Activated naive CD8-positive, alpha-beta T cell (primary cell): ENCODE measurements around the gene ZSCAN21.
A peak's percentile ranks its signal among the peaks of the same experiment; 100 is the strongest.

ENCODE experiments used
- H3K27ac Mint-ChIP-seq: one replicate; pipeline ENCODE4 v1.8.0; 2021; ENCODE audit warnings: mixed read lengths
- H3K27me3 Mint-ChIP-seq: one replicate; pipeline ENCODE4 v1.8.0; 2021; ENCODE audit warnings: mixed read lengths
- H3K36me3 Mint-ChIP-seq: one replicate; pipeline ENCODE4 v1.8.0; 2021; ENCODE audit warnings: mixed read lengths
- H3K4me1 Mint-ChIP-seq: one replicate; pipeline ENCODE4 v1.8.0; 2021; ENCODE audit warnings: low read depth, mixed read lengths
- H3K4me3 Mint-ChIP-seq: one replicate; pipeline ENCODE4 v1.8.0; 2021; ENCODE audit warnings: mild to moderate bottlenecking, mixed read lengths
- H3K9me3 Mint-ChIP-seq: one replicate; pipeline ENCODE4 v1.8.0; 2021; ENCODE audit warnings: low read depth, mixed read lengths

Gene ZSCAN21

DNA sequence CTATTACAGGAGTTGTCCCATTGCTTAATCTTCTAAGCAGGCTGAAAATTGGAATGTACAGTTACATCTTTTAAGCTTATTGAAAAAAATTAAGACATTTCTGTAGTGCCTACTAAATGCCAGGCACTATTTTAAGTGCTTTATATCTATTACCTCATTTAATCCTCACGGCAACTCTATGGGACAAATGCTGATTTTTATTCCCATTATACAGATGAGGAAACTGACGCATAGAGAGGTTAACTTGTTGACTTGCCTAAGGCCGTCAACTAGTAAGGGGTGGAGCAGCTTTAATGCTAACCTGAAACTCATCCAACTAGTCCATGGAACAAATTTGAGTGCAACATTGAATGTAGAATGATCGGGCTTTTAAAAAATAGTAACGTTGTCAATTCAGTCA lies 31.7 kb upstream of the ZSCAN21 start:
- peak overlapping the region; percentile 31 for H3K27ac Mint-ChIP-seq
- H3K36me3 Mint-ChIP-seq: peaks cover 5% of the 10 kb centered on the region
- H3K27me3 Mint-ChIP-seq: no peaks in the 10 kb centered on the region
- H3K9me3 Mint-ChIP-seq: no peaks in the 10 kb centered on the region
- H3K4me3 Mint-ChIP-seq: peak overlapping the region; percentile 18
- H3K4me1 Mint-ChIP-seq: peaks cover 64% of the 10 kb centered on the region

DNA sequence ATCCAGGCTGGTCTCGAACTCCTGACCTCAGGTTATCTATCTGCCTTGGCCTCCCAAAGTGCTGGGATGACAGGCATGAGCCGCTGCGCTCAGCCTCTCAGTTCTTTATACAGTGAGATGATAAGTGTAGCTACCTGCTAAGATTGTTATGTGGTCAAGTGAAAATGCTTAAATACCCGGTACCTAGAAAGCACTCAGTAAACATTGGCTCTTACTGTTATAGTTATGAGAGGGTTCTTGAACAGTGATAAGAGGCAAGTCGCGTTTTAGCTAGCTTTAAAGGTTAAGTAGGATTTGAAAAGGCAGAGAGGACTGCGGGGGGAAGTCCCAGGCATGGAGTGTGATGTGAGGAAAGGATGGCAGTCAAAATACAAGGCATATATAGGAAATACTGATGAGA lies 29.7 kb upstream of the ZSCAN21 start:
- Mint-ChIP-seq H3K4me1 (peaks cover 53% of the 10 kb centered on the region), H3K9me3 (no peaks in the 10 kb centered on the region), H3K27me3 (no peaks in the 10 kb centered on the region), H3K36me3 (peaks cover 5% of the 10 kb centered on the region), H3K4me3 (no peak overlapping the region), H3K27ac (peak overlapping the region; percentile 71)

DNA sequence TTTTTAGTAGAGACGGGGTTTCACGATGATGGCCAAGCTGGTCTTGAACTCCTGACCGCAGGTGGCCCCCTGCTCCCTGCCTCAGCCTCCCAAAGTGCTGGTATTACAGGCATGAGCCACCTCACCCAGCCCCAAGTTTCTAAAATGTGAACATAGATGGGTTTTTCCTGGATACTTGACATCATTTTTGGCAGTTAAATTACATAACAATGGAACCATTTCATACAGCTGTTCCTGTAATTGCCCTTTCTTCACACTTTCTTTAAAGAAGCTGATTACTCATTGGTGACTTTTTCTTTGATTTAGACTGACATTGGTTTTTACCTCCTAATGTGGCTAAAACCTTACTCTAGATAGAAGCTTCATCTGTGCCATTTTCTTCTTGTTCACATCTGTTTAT lies 28.3 kb upstream of the ZSCAN21 start:
- H3K36me3 Mint-ChIP-seq: peaks cover 5% of the 10 kb centered on the region
- H3K27me3 Mint-ChIP-seq: no peaks in the 10 kb centered on the region
- no peaks in the 10 kb centered on the region for H3K9me3 Mint-ChIP-seq
- no peak overlapping the region for H3K4me3 Mint-ChIP-seq
- H3K4me1 Mint-ChIP-seq: peaks cover 44% of the 10 kb centered on the region
- H3K27ac Mint-ChIP-seq: peak overlapping the region; percentile 68

DNA sequence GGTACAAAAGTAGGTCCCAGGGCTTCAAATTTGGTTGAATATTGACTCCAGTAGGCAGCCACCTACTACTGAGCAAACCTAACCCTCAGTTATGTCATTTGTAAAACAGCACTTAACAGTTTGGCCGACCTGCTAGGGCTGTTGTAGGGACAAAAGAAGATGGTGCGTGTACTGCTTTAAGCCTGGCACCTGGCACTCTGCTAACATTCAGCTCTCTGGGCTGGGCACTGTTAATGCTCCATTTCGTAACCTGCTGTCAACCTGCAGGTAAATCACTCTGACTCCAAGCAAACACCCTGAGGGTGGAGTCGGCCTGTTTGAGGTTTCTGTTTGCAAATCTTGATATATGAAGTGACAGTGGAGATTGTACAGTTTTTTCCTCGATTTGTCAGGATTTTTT lies 27.0 kb upstream of the ZSCAN21 start:
- H3K27me3 Mint-ChIP-seq: no peaks in the 10 kb centered on the region
- H3K9me3 Mint-ChIP-seq: no peaks in the 10 kb centered on the region
- H3K4me1 Mint-ChIP-seq: peaks cover 36% of the 10 kb centered on the region
- H3K36me3 Mint-ChIP-seq: peaks cover 5% of the 10 kb centered on the region
- H3K4me3 Mint-ChIP-seq: no peak overlapping the region
- H3K27ac Mint-ChIP-seq: peak overlapping the region; percentile 58

DNA sequence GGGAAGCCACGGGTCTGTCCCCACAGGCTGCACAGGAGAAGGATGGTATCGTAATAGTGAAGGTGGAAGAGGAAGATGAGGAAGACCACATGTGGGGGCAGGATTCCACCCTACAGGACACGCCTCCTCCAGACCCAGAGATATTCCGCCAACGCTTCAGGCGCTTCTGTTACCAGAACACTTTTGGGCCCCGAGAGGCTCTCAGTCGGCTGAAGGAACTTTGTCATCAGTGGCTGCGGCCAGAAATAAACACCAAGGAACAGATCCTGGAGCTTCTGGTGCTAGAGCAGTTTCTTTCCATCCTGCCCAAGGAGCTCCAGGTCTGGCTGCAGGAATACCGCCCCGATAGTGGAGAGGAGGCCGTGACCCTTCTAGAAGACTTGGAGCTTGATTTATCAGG lies 26.0 kb upstream of the ZSCAN21 start:
- Mint-ChIP-seq H3K27ac (no peak overlapping the region), H3K36me3 (peaks cover 2% of the 10 kb centered on the region), H3K9me3 (no peaks in the 10 kb centered on the region), H3K4me1 (peaks cover 30% of the 10 kb centered on the region), H3K4me3 (no peak overlapping the region), H3K27me3 (no peaks in the 10 kb centered on the region)

DNA sequence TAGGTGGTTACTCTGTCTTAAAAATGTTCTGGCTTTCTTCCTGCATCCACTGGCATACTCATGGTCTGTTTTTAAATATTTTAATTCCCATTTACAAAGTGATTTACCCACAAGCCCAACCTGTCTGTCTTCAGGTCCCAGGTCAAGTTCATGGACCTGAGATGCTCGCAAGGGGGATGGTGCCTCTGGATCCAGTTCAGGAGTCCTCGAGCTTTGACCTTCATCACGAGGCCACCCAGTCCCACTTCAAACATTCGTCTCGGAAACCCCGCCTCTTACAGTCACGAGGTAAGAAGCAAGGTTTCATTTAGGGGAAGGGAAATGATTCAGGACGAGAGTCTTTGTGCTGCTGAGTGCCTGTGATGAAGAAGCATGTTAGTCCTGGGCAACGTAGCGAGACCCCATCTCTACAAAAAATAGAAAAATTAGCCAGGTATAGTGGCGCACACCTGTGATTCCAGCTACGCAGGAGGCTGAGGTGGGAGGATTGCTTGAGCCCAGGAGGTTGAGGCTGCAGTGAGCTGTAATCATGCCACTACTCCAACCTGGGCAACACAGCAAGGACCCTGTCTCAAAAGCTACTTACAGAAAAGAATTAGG lies 25.5 kb upstream of the ZSCAN21 start:
- Mint-ChIP-seq H3K4me1 (peaks cover 26% of the 10 kb centered on the region), H3K4me3 (no peak overlapping the region), H3K27me3 (no peaks in the 10 kb centered on the region), H3K27ac (no peak overlapping the region), H3K36me3 (peaks cover 2% of the 10 kb centered on the region), H3K9me3 (no peaks in the 10 kb centered on the region)

DNA sequence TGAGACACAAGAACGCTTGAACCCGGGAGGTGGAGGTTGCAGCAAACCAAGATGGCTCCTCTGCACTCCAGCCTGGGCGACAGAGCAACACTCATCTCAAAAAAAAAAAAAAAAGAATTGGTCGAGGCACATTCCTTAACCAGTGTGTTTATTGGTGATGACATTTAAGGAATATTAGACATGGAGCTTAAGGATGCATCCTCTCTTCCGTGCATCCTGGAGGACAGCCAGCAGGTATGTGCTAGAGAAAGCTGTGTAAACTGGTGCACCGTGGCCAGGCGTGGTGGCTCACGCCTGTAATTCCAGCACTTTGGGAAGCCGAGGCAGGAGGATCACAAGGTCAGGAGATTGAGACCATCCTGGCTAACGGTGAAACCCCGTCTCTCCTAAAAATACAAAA lies 22.4 kb upstream of the ZSCAN21 start:
- peaks cover 2% of the 10 kb centered on the region for H3K36me3 Mint-ChIP-seq
- H3K9me3 Mint-ChIP-seq: no peaks in the 10 kb centered on the region
- no peak overlapping the region for H3K4me3 Mint-ChIP-seq
- no peaks in the 10 kb centered on the region for H3K27me3 Mint-ChIP-seq
- peaks cover 5% of the 10 kb centered on the region for H3K4me1 Mint-ChIP-seq
- no peak overlapping the region for H3K27ac Mint-ChIP-seq

DNA sequence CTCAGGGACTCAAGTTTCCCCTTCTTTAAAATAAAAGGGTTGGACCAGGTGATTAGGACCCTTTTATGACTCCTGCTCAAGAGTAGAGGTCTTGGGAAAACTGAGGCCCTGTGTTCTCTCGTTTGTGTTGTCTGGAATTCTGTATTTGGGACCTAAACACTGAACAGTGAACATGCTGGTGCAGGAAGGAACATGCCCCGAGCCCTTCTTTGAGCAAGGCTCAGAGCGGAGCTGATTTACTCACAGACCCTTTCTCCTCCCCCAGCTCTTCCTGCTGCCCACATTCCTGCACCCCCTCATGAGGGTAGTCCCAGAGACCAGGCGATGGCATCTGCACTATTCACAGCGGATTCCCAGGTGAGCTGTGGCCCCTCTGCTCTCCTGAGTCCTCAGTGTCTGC lies 20.0 kb upstream of the ZSCAN21 start:
- no peak overlapping the region for H3K4me3 Mint-ChIP-seq
- H3K27me3 Mint-ChIP-seq: no peaks in the 10 kb centered on the region

DNA sequence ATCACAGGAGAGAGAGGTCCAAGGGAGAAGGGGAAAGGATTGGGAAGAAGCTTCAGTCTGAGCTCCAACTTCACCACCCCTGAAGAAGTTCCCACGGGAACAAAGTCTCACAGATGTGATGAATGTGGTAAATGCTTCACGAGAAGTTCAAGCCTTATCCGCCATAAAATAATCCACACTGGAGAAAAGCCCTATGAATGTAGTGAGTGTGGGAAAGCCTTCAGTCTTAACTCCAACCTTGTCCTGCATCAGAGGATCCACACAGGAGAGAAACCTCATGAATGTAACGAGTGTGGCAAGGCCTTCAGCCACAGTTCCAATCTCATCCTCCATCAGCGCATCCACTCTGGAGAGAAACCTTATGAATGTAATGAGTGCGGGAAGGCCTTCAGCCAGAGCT lies 16.0 kb upstream of the ZSCAN21 start:
- Mint-ChIP-seq H3K9me3 (no peaks in the 10 kb centered on the region), H3K4me1 (no peaks in the 10 kb centered on the region), H3K27ac (no peak overlapping the region), H3K4me3 (no peak overlapping the region), H3K27me3 (no peaks in the 10 kb centered on the region), H3K36me3 (peaks cover 22% of the 10 kb centered on the region)

More for the DNA sequence above, 20.0 kb upstream of the ZSCAN21 start:
- Mint-ChIP-seq H3K36me3 (peaks cover 8% of the 10 kb centered on the region), H3K4me1 (no peaks in the 10 kb centered on the region), H3K9me3 (no peaks in the 10 kb centered on the region), H3K27ac (no peak overlapping the region)

DNA sequence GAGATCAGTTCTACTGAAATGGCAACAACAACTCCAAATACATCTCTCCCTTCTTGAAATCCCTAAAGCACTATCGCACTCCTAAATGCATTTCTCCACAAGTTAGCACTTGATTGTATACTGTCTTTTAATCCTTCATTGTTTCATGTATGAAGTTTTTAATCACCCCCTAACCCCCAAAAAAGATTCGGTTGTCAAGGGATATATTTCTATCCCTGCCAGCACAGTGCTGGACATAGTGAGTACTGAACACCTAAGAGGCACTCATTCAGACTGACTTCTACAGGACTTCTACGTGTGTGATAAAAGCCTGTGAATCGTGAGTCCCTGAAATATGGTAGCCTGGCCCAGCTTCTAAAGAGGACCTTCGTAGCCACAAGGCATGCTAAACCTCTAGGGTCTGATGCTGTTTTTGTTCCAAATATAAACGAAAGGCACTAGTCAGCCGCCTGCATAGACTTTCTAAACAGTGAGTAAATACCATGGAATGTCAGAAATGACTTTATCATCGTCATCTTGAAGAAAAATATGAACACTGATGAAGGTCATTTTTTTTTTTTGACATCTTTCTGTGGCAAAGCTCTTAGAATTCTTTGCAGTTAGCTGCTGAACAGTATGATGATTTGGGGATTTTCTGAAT lies 14.6 kb upstream of the ZSCAN21 start:
- H3K27me3 Mint-ChIP-seq: no peaks in the 10 kb centered on the region
- H3K27ac Mint-ChIP-seq: no peak overlapping the region
- peaks cover 1% of the 10 kb centered on the region for H3K4me1 Mint-ChIP-seq
- H3K9me3 Mint-ChIP-seq: no peaks in the 10 kb centered on the region
- no peak overlapping the region for H3K4me3 Mint-ChIP-seq
- peaks cover 22% of the 10 kb centered on the region for H3K36me3 Mint-ChIP-seq

DNA sequence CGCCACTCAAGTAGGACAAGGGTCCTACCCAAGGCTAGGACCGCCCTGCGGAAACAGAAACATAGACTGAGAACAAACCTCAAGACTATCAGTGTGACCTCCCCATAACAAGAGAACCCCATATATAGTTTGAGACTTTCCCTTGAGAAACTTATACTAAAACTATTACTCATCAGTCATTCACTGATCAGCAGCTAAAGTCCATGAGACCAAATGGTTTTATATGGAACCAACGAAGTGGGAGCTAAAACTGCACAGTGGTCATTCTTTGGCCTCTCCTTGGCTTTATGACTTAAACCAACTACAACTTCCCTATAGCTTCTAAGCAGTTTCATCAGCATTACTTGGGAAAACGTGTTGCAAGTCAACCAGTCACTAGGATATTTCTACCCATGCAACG lies 13.7 kb upstream of the ZSCAN21 start:
- no peaks in the 10 kb centered on the region for H3K9me3 Mint-ChIP-seq
- no peak overlapping the region for H3K27ac Mint-ChIP-seq
- no peak overlapping the region for H3K4me3 Mint-ChIP-seq
- H3K4me1 Mint-ChIP-seq: peaks cover 10% of the 10 kb centered on the region
- H3K27me3 Mint-ChIP-seq: no peaks in the 10 kb centered on the region
- H3K36me3 Mint-ChIP-seq: peaks cover 22% of the 10 kb centered on the region

DNA sequence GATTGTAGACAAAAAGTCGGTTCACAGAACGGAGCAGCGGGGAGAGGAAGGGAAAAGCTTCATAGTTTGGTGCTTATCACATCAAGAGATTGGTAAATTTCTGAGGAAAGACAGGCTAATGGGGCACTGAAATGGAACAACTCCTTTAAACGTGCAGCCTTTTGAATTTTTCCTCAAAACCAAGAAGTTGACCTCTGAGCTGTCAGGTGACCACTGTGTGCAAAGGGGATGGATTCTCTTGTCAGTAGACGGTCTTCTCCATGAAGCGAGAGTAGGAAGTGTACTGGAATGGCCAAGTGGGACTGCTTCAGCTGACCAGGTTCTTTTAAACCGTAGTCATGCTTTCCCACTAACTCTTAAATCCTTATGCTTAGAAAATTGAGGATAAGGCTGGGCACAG lies 11.2 kb upstream of the ZSCAN21 start:
- H3K4me1 Mint-ChIP-seq: peaks cover 18% of the 10 kb centered on the region
- no peaks in the 10 kb centered on the region for H3K9me3 Mint-ChIP-seq
- peaks cover 20% of the 10 kb centered on the region for H3K36me3 Mint-ChIP-seq
- H3K27me3 Mint-ChIP-seq: no peaks in the 10 kb centered on the region
- H3K27ac Mint-ChIP-seq: no peak overlapping the region
- H3K4me3 Mint-ChIP-seq: no peak overlapping the region

DNA sequence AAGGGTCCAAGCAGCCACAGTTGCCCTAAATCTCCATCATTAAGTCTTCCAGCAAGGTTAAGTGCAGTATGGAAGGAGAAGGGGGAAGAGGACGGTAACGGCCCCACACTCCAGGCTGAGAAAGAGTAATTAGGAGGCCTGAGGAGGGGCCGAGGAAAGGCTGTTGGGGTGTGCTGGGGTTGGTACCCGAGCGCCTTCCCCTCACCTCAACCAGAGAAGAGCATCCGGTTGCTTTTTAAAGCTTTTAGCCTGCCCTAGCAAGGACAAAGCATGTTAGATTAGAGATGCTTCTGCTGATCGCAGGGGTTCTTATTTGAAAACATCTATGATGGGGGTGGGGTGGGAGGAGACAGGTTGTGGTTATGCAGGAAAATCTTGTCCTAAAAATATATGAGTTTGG lies 9.0 kb upstream of the ZSCAN21 start:
- Mint-ChIP-seq H3K4me1 (peaks cover 20% of the 10 kb centered on the region), H3K27ac (peak overlapping the region; percentile 66), H3K4me3 (no peak overlapping the region), H3K27me3 (no peaks in the 10 kb centered on the region), H3K36me3 (peaks cover 12% of the 10 kb centered on the region), H3K9me3 (no peaks in the 10 kb centered on the region)

DNA sequence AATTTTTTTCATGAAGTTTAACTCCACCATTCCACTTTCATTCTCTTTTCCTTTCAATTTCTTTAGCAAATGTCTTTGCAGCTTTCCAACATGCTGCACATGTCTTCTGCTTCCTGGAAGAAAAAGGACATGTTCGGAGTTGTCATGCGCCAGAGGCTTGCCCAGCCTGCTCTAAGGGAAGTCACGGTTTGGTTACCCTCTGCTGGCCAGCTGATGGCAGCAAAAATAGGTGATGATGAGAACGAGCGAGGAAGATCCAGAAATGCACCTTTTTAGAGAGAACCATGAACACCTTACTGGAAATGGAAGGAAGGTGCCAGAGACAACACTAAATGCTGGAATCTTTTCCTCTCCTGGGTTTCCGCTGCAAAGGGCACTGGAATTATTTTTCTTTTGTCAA lies 4.9 kb upstream of the ZSCAN21 start:
- no peak overlapping the region for H3K27ac Mint-ChIP-seq
- H3K4me1 Mint-ChIP-seq: peaks cover 26% of the 10 kb centered on the region
- H3K27me3 Mint-ChIP-seq: no peaks in the 10 kb centered on the region
- H3K9me3 Mint-ChIP-seq: no peaks in the 10 kb centered on the region
- H3K36me3 Mint-ChIP-seq: no peaks in the 10 kb centered on the region
- H3K4me3 Mint-ChIP-seq: no peak overlapping the region

DNA sequence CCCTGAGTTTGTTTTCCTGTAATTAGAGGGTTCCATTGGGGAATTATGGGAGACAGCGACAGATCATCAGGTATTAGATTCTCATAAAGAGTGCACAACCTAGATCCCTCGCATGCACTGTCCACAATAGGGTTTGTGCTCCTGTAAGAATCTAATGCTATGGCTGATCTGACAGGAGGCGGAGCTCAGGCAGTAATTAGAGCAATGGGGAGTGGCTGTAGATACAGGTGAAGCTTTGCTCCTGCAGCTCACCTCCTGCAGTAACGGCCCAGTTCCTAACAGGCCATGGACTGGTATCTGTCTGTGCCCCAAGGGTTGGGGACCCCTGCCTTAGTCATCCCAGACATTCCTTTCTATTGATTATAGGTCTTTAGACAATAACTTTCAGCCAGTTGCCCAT lies 894 bp upstream of the ZSCAN21 start:
- Mint-ChIP-seq H3K4me1 (peaks cover 23% of the 10 kb centered on the region), H3K9me3 (no peaks in the 10 kb centered on the region), H3K36me3 (no peaks in the 10 kb centered on the region), H3K27ac (peak overlapping the region; percentile 82), H3K27me3 (no peaks in the 10 kb centered on the region), H3K4me3 (peak overlapping the region; percentile 91)

DNA sequence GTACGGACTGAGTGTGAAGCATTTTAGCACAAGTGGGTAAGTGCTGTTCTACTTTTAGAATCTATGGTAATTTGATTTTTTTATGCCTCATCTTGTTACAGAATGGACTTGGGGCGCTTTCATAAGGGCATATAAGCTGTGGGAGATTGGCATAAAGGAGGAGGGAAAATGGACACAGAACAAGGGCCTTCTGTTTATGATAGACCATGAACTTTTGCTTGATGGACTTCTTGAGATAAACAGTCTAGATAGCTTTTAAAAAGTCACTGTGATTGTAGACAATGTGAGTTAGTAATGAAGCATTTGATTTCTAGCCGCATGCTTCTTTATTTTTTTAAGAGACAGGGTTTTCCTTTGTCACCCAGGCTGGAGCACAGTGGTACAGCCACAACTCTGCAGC lies 2.0 kb downstream of the ZSCAN21 start:
- Mint-ChIP-seq H3K27me3 (no peaks in the 10 kb centered on the region), H3K4me3 (peak overlapping the region; percentile 74), H3K27ac (no peak overlapping the region), H3K4me1 (peaks cover 22% of the 10 kb centered on the region), H3K36me3 (no peaks in the 10 kb centered on the region), H3K9me3 (no peaks in the 10 kb centered on the region)
